Epidermal melanocyte (primary cell): ENCODE results near the gene PGGHG.
"Not testable (repeated sequence)": the region's sequence is repeated elsewhere in the genome, so short reads cannot be mapped to it uniquely, and the experiment has no call there.

Experiments
- DNase-seq: peaks from one replicate; pipeline ENCODE4 v3.0.0; 2011; ENCODE audit warnings: low spot score; ENCODE audit not compliant: insufficient read length

PGGHG gene

GRCh38 chr11:329886-330253 is 40.9 kb downstream of the PGGHG start:
- DNase-seq: no peak

- DNase-seq: no peak
Measured at GRCh38 chr11:330307-330693, 41.4 kb downstream of the PGGHG start.

- DNase-seq: no peak
Measured at GRCh38 chr11:330694-331357, 41.9 kb downstream of the PGGHG start.

GRCh38 chr11:331358-332060 is 42.6 kb downstream of the PGGHG start:
- DNase-seq: no peak

- no peak for DNase-seq
Measured at GRCh38 chr11:332651-333480, 43.9 kb downstream of the PGGHG start.

- DNase-seq: not testable (repeated sequence)
Measured at GRCh38 chr11:333616-334263, 44.8 kb downstream of the PGGHG start.

- no peak for DNase-seq
Measured at GRCh38 chr11:334264-334994, 45.5 kb downstream of the PGGHG start.

GRCh38 chr11:335779-336658 is 47.1 kb downstream of the PGGHG start:
- DNase-seq: no peak

GRCh38 chr11:336659-337198 is 47.8 kb downstream of the PGGHG start:
- DNase-seq: no peak

- DNase-seq: no peak
Measured at GRCh38 chr11:337711-338110, 48.8 kb downstream of the PGGHG start.

GRCh38 chr11:339963-340362 is 51.0 kb downstream of the PGGHG start:
- no peak for DNase-seq

GRCh38 chr11:340539-341512 is 51.9 kb downstream of the PGGHG start:
- no peak for DNase-seq

- peak; percentile 80 for DNase-seq
Measured at GRCh38 chr11:342328-342727, 53.4 kb downstream of the PGGHG start.

- DNase-seq: no peak
Measured at GRCh38 chr11:344836-345578, 56.1 kb downstream of the PGGHG start.
